ENCODE measurements around the gene TCP10L. TPM values are rescaled to one million over a fixed set of nuclear protein-coding genes. Genes with fewer than 3 reads are reported as not detected.

TCP10L gene
- total and polyA plus RNA-seq, 2 of the 13 experiments (the other 11 are each of a cell fraction or from before 2014, with no cell fraction given), result 0.90 to 2.4 TPM

- TF ChIP-seq, protein P1, sequence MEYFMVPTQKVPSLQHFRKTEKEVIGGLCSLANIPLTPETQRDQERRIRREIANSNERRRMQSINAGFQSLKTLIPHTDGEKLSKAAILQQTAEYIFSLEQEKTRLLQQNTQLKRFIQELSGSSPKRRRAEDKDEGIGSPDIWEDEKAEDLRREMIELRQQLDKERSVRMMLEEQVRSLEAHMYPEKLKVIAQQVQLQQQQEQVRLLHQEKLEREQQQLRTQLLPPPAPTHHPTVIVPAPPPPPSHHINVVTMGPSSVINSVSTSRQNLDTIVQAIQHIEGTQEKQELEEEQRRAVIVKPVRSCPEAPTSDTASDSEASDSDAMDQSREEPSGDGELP (IDR thresholded peaks at IDR 0.05; ENCODE audit: borderline replicate concordance, low read depth), result peak; percentile 97
- TF ChIP-seq SKI (IDR thresholded peaks at IDR 0.05; ENCODE audit: partially characterized antibody), result peak; percentile 58
- TF ChIP-seq, protein P2, sequence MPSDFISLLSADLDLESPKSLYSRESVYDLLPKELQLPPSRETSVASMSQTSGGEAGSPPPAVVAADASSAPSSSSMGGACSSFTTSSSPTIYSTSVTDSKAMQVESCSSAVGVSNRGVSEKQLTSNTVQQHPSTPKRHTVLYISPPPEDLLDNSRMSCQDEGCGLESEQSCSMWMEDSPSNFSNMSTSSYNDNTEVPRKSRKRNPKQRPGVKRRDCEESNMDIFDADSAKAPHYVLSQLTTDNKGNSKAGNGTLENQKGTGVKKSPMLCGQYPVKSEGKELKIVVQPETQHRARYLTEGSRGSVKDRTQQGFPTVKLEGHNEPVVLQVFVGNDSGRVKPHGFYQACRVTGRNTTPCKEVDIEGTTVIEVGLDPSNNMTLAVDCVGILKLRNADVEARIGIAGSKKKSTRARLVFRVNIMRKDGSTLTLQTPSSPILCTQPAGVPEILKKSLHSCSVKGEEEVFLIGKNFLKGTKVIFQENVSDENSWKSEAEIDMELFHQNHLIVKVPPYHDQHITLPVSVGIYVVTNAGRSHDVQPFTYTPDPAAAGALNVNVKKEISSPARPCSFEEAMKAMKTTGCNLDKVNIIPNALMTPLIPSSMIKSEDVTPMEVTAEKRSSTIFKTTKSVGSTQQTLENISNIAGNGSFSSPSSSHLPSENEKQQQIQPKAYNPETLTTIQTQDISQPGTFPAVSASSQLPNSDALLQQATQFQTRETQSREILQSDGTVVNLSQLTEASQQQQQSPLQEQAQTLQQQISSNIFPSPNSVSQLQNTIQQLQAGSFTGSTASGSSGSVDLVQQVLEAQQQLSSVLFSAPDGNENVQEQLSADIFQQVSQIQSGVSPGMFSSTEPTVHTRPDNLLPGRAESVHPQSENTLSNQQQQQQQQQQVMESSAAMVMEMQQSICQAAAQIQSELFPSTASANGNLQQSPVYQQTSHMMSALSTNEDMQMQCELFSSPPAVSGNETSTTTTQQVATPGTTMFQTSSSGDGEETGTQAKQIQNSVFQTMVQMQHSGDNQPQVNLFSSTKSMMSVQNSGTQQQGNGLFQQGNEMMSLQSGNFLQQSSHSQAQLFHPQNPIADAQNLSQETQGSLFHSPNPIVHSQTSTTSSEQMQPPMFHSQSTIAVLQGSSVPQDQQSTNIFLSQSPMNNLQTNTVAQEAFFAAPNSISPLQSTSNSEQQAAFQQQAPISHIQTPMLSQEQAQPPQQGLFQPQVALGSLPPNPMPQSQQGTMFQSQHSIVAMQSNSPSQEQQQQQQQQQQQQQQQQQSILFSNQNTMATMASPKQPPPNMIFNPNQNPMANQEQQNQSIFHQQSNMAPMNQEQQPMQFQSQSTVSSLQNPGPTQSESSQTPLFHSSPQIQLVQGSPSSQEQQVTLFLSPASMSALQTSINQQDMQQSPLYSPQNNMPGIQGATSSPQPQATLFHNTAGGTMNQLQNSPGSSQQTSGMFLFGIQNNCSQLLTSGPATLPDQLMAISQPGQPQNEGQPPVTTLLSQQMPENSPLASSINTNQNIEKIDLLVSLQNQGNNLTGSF (CRISPR knock-in tag; IDR thresholded peaks at IDR 0.05), result peak; percentile 30; the same call in 1 of the 2 replicates
- no peak for TF ChIP-seq ZBTB49 (CRISPR knock-in tag; IDR thresholded peaks at IDR 0.05; ENCODE audit: borderline replicate concordance)
- TF ChIP-seq RFXAP (CRISPR knock-in tag; IDR thresholded peaks at IDR 0.05; ENCODE audit: borderline replicate concordance), result no peak
- TF ChIP-seq ZNF883 (CRISPR knock-in tag; IDR thresholded peaks at IDR 0.05; ENCODE audit: not compliant biosample characterization), result no peak
- peak; percentile 92 for TF ChIP-seq PHF8 (CRISPR knock-in tag; IDR thresholded peaks at IDR 0.05)
- peak; percentile 93; the same call in 1 of the 2 replicates for TF ChIP-seq U2AF2 (IDR thresholded peaks at IDR 0.05; ENCODE audit: low read depth, low read length)
- no peak for TF ChIP-seq NFRKB (IDR thresholded peaks at IDR 0.05)
- TF ChIP-seq, protein P3, sequence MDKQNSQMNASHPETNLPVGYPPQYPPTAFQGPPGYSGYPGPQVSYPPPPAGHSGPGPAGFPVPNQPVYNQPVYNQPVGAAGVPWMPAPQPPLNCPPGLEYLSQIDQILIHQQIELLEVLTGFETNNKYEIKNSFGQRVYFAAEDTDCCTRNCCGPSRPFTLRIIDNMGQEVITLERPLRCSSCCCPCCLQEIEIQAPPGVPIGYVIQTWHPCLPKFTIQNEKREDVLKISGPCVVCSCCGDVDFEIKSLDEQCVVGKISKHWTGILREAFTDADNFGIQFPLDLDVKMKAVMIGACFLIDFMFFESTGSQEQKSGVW (CRISPR knock-in tag; IDR thresholded peaks at IDR 0.05; ENCODE audit: borderline replicate concordance), result no peak
- peak; percentile 86 for TF ChIP-seq RBM39 (IDR thresholded peaks at IDR 0.05; ENCODE audit: low read depth, low read length, poor library complexity, severe bottlenecking)
- peak; percentile 76 for TF ChIP-seq ZNF138 (CRISPR knock-in tag; IDR thresholded peaks at IDR 0.05; ENCODE audit: low read depth)
- TF ChIP-seq TBP (CRISPR knock-in tag; IDR thresholded peaks at IDR 0.05), result no peak
- TF ChIP-seq PTBP1 (IDR thresholded peaks at IDR 0.05; ENCODE audit: low read depth, low read length, poor library complexity, severe bottlenecking), result no peak
- 0 out of 2 replicates have a peak, but pooled peaks have one; percentile 85 for TF ChIP-seq ETV6 (CRISPR knock-in tag; conservative IDR thresholded peaks at IDR 0.05)
- TF ChIP-seq, protein P4, sequence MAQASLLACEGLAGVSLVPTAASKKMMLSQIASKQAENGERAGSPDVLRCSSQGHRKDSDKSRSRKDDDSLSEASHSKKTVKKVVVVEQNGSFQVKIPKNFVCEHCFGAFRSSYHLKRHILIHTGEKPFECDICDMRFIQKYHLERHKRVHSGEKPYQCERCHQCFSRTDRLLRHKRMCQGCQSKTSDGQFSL (CRISPR knock-in tag; IDR thresholded peaks at IDR 0.05), result peak; percentile 85
- no peak; the same call in 1 of the 2 replicates for TF ChIP-seq GATAD2A (CRISPR knock-in tag; IDR thresholded peaks at IDR 0.05)
Observed at GRCh38 chr21:32612075-32612998, 27.0 kb upstream of the TCP10L start, which contains the start of gene CFAP298 (continued).

Data from HepG2 (cell line).